GM21786 (cell line): ENCODE measurements around the gene NPBWR2.

Source experiments
- ATAC-seq: cut with Tn5 transposase; IDR thresholded peaks from one replicate; pipeline ENCODE4 v1.9.1; 2021; ENCODE audit not compliant: unreplicated experiment

Gene NPBWR2

GRCh38 chr20:64106981-64107735 lies at the start of gene NPBWR2:
Gene NPBWR2 (minus strand): TSS chr20:64107565. CDS start chr20:64106831, 734 bp downstream.
- ATAC-seq: no peak

DNA sequence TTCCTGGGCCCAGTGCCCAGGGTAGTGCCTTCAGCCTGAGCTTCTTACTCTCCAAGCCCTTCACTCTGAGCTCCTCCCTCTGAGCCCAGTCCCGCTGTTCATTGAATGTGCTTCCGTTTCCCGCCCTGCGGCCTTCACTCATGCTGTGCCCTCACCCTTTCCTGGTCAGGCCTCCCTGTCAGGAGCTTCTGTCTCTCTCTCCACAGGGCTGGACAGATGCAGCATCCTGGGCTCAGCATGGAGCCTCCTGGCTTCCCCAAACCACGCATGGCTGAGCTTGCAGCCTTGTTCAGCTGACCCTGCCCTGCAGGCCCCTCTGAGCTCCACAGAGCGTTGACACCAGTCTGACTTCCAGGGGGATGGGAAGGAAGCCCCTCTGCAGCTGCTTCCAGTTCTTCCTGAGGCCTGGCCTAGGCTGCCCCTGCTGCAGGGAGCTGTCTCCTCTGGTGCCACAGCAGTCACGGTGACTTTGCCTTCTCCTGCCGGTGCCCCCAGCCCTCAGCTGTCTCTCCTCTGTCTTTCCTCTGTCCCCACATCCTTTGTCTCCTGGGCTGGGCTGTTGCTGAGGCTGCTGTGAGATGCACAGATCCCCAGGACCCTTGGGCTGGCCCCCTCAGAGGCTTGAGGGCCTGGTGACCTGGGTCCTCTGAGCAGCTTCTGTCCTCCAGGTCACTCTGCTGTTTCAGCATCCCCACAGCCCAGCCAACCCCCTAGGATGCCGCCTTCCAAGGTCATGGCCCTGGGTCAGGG lies 48.9 kb upstream of the NPBWR2 start:
- ATAC-seq: no peak

DNA sequence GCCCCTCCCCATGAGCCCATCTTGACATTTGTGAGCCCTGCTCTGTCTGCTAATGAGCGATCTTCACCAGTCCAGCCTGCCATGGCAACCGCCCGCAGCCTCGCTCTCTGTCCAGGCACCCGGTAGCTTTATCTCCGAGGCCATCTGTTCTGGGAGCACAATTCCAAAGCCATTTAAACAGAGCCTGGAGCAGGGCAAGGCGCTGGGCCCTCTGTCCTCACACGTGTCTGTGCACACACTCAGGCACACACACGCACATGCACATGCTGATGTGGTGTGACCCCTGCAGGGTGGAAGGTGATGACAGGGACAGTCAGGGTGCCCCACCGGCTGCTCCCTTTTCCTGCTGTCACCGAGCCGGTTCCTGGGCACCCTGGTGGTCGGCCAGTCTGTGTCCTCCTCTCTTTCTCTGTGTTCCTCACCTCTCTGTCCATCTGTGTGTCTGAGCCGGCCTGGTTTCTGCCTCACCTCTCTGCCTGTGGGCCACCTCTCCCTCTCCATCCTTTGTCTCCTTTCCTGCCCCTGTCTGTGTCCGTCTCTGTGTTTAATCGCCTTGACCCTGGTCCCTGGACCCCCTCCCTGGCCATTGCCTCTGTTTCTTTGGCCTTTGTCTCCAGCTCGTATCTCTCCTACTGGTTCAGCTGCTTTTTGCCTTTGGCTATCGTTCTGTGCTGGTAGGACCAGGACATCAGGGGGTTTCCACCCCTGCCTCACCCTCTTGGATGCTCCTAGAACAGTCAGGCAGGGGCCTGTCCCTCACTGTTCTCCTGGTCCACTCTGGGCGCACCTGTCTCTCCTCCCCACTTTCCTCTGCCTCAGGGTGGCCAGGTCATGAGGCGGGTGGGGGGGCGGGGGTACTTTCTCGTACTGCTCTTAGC lies 48.1 kb upstream of the NPBWR2 start:
- no peak for ATAC-seq

- ATAC-seq: no peak
Measured at GRCh38 chr20:64154590-64155257, 47.4 kb upstream of the NPBWR2 start.

DNA sequence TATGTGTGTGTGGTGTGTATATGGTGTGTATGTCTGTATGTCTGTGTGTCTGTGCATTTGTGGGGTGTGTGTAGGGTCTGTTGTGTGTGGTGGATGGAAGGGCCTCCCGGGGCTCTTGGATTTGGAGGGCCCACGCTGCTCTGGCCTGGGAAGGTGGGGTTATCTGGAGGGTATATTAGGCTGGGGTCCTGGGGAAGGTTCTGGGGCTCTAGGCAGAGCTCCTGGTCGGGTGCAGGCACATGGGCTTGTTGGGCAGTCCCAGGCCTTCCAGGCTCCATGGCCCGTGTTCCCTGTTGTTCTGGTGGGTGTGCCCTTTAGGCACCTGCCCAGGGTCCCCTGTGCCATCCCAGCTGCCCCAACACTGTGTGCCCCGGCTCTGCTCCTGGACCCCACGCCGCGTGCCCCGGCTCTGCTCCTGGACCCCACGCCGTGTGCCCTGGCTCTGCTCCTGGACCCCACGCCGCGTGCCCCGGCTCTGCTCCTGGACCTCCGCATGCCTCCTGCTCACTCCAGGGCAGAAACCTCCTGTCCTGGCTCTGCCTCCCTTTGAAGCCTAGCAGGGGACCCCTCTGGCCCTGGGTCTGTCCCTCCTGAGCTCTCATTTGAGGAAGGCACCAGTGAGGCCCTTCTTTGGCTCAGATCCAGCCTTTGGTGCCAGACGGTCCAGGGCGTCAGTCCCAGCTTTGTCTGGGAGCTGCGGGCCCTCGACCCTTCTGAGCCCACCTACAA lies 46.7 kb upstream of the NPBWR2 start:
- ATAC-seq: no peak

GRCh38 chr20:64153410-64153809 lies 46.0 kb upstream of the NPBWR2 start:
- no peak for ATAC-seq

DNA sequence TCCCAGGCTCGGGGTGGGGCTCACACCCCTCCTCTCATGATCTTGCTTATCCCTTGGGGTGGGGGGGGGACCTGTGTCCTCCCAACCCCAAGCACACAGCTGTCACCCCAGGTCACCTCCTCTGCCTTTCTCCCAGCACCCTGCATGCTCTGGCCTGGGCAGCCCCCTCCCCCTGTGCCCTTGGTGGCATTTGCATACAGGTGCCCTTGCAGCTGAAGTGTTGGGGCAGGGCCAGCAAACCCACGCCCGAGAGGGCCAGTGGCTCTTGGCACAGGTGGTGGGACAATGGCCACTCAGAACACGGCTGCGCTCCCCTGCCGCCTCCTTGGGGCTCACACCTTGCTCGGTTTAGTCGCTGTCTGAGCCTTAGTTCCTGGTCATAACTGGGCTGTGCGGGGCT lies 45.5 kb upstream of the NPBWR2 start:
- no peak for ATAC-seq

DNA sequence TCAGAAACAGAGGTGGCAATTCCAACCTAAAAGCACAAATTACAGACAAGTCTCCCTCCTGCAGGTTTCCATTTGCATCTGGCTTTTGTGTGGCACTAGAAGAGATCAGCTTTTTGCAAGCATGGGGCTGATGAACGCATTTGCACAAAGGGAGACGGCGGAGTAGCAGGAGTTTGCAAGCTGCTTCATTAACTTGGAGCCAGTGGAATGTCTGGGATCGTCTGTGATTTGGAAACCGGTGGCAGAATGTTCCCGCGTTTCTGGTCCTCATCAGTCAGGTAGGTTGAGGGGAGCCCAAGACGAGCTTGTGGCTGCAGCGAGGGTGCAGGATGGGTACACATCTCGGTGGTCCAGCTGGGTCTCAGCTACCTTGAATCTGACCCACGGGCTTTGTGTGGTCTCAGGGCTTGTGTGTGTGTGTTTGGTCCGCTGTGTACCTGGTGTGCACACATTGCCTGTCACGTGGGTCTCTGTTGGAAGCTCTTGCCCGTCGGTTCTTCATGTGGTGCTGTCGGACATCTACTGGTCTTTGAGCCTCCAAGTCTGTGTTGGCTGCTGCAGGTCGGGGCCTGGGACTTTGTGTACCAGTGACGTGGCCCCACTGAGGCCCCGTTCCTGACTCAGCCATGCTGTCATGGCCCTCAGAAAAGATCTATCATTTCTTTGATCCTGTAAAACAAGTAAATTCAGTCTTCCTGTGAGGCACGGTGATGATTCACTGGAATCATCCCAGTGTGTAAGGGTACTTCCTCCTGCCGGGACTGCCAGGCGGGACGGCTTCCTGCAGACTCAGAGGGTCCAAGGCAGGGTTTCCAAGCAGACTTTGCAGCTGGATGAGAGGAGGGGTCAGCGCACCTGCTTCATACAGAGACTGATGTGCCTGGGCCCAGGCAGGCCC lies 44.5 kb upstream of the NPBWR2 start:
- ATAC-seq: no peak

DNA sequence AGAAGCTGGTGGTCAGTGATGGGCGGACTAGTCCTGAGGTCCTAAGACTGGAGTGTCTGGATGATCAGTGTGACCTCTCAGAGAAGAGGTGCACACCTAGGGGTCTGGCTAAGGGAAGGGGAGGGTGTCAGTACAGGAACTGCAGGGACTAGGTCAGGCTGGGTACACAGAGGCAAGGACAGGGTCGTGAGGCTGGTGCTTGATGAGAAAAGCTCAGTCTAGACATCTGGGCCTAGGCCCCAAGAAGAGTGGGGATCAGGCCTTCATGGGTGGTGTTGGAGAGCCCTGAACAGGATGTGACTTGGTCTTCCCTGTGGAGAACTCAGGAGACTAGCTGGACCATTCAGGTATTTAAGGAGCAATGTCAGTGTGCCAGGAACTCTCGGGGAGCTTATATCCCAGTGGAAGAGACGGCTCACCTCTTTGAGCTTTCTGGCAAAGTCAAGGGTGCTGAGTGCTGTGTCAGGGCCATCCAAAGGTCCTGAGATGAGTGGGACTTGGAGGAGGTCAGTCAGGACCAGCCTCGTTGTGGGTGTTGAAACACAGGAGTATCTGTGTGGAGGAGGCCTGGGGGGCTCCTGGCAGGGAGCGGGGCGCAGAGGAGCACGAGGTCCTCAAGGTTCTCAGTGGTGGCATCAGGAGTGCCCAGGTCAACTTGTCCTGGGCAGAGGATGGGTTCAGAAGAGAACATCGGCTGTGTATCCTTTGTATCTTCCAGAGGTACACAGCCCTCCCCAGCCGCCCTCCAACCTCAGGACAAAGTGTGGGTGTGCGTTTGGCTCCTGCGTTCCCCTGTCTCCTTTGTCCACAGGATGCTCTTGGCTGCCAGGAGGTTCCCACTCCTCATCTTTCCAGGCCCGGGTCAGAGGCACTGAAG lies 43.6 kb upstream of the NPBWR2 start:
- no peak for ATAC-seq

GRCh38 chr20:64149809-64150560 lies 42.6 kb upstream of the NPBWR2 start:
- ATAC-seq: no peak

GRCh38 chr20:64149141-64149540 lies 41.8 kb upstream of the NPBWR2 start:
- no peak for ATAC-seq

GRCh38 chr20:64148581-64148980 lies 41.2 kb upstream of the NPBWR2 start:
- ATAC-seq: no peak

- ATAC-seq: no peak
Measured at GRCh38 chr20:64146936-64147477, 39.6 kb upstream of the NPBWR2 start.

DNA sequence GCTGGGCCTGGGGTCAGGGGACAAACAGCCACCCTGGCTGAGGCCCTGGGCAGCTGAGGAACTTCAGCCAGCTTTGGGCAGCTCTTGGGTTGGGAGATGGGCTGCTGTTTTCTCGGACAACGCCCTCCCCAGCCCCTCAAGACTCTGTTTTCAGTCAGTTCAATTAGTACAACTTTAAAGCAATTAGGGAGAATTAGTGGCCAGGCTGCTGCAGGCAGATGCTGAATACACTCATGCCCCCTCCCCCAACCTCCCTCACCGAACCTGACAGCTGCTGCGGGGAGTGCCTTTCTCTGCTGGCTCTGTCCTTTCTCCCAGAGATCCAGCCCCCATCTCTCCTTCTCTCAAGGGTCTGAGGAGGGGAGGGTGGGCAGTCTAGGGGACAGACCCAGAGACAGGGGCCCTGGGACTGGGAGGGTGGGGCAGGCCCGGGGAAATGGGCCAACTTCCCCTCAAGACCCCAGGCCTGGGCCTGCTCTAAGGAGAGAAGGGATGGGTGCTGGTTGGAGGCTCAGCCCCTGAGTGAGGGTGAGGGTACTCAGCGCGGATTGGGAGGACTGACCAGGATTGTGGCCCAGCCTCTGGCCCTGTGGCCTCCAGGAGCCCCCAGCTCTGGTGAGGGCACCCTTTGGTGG lies 39.1 kb upstream of the NPBWR2 start:
- ATAC-seq: no peak

- no peak for ATAC-seq
Measured at GRCh38 chr20:64145458-64146300, 38.3 kb upstream of the NPBWR2 start.
